GM12891 (cell line): Measurements from ENCODE around the gene ADIPOR2.
"Not testable (repeated sequence)": the region's sequence is repeated elsewhere in the genome, so short reads cannot be mapped to it uniquely, and the experiment has no call there.

Experiments
- DNase-seq: peaks from one replicate; pipeline ENCODE4 v3.0.0; 2011; ENCODE audit warnings: low spot score; ENCODE audit not compliant: insufficient read length
- FAIRE-seq: peaks from 2 replicates; lab custom pipeline; 2011; peaks lifted over from hg19 to GRCh38; lab: Jason Lieb, UNC
- PAX5 ChIP-seq: IDR thresholded peaks from 2 replicates; pipeline ENCODE4 v1.6.1; 2011; ENCODE audit warnings: low read length, moderate library complexity, mild to moderate bottlenecking; ENCODE audit not compliant: insufficient read depth, severe bottlenecking
- POLR2A ChIP-seq: IDR thresholded peaks from 2 replicates; pipeline ENCODE4 v1.6.1; 2011; ENCODE audit warnings: low read depth, low read length, control low read depth
- POLR2AphosphoS5 ChIP-seq: IDR thresholded peaks from 2 replicates; pipeline ENCODE4 v1.6.1; 2011; ENCODE audit warnings: low read depth, low read length, control low read depth
- POU2F2 ChIP-seq: IDR thresholded peaks from 2 replicates; pipeline ENCODE4 v1.6.1; 2011; ENCODE audit warnings: low read depth, mild to moderate bottlenecking, control low read depth, low read length, moderate library complexity
- SPI1 ChIP-seq: IDR thresholded peaks from 2 replicates; pipeline ENCODE4 v1.6.1; 2011; ENCODE audit warnings: low read depth, low read length, control low read depth
- TAF1 ChIP-seq: IDR thresholded peaks from 2 replicates; pipeline ENCODE4 v1.6.1; 2011; ENCODE audit warnings: low read depth, low read length, control low read depth

Gene ADIPOR2

GRCh38 chr12:1732914-1733313 lies 42.0 kb downstream of the ADIPOR2 start:
- FAIRE-seq (no peak), DNase-seq (no peak)
- TF ChIP-seq PAX5, result no peak
- no peak for TF ChIP-seq POLR2A
- no peak for TF ChIP-seq POU2F2
- TF ChIP-seq SPI1, result no peak
- no peak for TF ChIP-seq TAF1

GRCh38 chr12:1733712-1734111 lies 42.8 kb downstream of the ADIPOR2 start:
- DNase-seq, FAIRE-seq: not testable (repeated sequence)

- FAIRE-seq (peak; percentile 26), DNase-seq (no peak)
- no peak for TF ChIP-seq TAF1
- no peak for TF ChIP-seq POLR2A
- no peak for TF ChIP-seq SPI1
- TF ChIP-seq PAX5, result no peak
- TF ChIP-seq POU2F2, result no peak
- TF ChIP-seq POLR2AphosphoS5, result no peak
Observed at GRCh38 chr12:1737652-1738286, 46.9 kb downstream of the ADIPOR2 start.

- TF ChIP-seq POU2F2 (no peak), POLR2AphosphoS5 (no peak), TAF1 (no peak), SPI1 (no peak), POLR2A (no peak), PAX5 (no peak)
- FAIRE-seq, result no peak
- no peak for DNase-seq
Observed at GRCh38 chr12:1738446-1738845, 47.6 kb downstream of the ADIPOR2 start.

GRCh38 chr12:1739368-1739767 lies 48.5 kb downstream of the ADIPOR2 start:
- FAIRE-seq, result no peak
- TF ChIP-seq POU2F2, result no peak
- no peak for TF ChIP-seq PAX5
- no peak for TF ChIP-seq SPI1
- no peak for TF ChIP-seq TAF1
- no peak for TF ChIP-seq POLR2AphosphoS5
- no peak for TF ChIP-seq POLR2A
- no peak for DNase-seq

- no peak for TF ChIP-seq POLR2A
- TF ChIP-seq POLR2AphosphoS5, result no peak
- FAIRE-seq, result peak; percentile 78
- DNase-seq, result no peak
Observed at GRCh38 chr12:1740161-1740948, 49.5 kb downstream of the ADIPOR2 start.

GRCh38 chr12:1741154-1741949 lies 50.5 kb downstream of the ADIPOR2 start:
- FAIRE-seq (no peak), DNase-seq (no peak)
- no peak for TF ChIP-seq POLR2A
- no peak for TF ChIP-seq PAX5
- no peak for TF ChIP-seq POLR2AphosphoS5
- TF ChIP-seq POU2F2, result no peak
- TF ChIP-seq TAF1, result no peak
- no peak for TF ChIP-seq SPI1

GRCh38 chr12:1744932-1745331 lies 54.1 kb downstream of the ADIPOR2 start:
- no peak for FAIRE-seq
- no peak for TF ChIP-seq POLR2A
- no peak for TF ChIP-seq SPI1
- no peak for TF ChIP-seq POU2F2
- no peak for TF ChIP-seq PAX5
- TF ChIP-seq TAF1, result no peak
- no peak for TF ChIP-seq POLR2AphosphoS5
- no peak for DNase-seq

- TF ChIP-seq POLR2AphosphoS5 (no peak), POLR2A (no peak), SPI1 (no peak), PAX5 (no peak), TAF1 (no peak), POU2F2 (no peak)
- no peak for DNase-seq
- FAIRE-seq, result no peak
Observed at GRCh38 chr12:1747609-1748008, 56.7 kb downstream of the ADIPOR2 start.

GRCh38 chr12:1749019-1749418 lies 58.1 kb downstream of the ADIPOR2 start:
- TF ChIP-seq TAF1 (no peak), POU2F2 (no peak), POLR2AphosphoS5 (no peak), SPI1 (no peak), POLR2A (no peak), PAX5 (no peak)
- no peak for DNase-seq

More at GRCh38 chr12:1749019-1749418, 58.1 kb downstream of the ADIPOR2 start:
- no peak for FAIRE-seq
